ENCODE results near the gene CPB2. TPM values are rescaled to one million over a fixed set of nuclear protein-coding genes. Genes with fewer than 3 reads are reported as not detected.
A peak's percentile ranks its signal among the peaks of the same experiment; 100 is the strongest.

The CPB2 gene
- total RNA-seq, 2 donors from 2014 or later = 0.85 TPM; not detected in 1

DNA sequence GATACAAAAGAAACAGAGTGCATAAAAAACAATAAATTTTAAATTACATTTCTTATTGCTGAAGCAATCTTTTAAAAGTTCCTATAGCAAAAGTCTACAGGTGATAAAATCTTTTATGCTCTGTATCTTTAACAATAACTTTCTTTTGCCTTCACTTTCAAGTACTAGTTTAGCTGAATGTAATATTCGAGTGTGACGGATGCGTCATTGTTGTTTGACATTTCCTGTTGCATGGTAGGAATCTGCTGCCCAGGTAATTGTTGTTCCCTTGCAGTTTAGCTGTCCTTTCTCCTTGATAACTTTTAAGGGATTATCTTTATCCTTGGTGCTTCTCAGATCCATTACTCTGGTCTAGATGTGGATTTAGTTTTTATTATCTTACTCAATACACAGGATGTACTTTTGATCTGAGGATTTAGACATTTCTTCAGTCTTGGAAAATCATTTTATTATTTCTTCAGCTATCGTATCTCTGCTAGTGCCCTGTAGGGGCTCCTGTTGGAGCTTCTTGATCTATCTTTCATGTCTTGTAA is 2.1 kb upstream of the CPB2 start:
- Histone ChIP-seq H3K36me3 (no peaks in the 10 kb centered on the region), H3K4me3 (no peak overlapping the region), H3K4me1 (replicated peaks) (no peaks in the 10 kb centered on the region), H3K9me3 (no peaks in the 10 kb centered on the region), H3K27me3 (replicated peaks; ENCODE audit: insufficient read depth) (no peaks in the 10 kb centered on the region), H3K27ac (no peak overlapping the region)
- TF ChIP-seq POLR2AphosphoS5 (IDR thresholded peaks at IDR 0.05) (no peak), POLR2A (IDR thresholded peaks at IDR 0.05) (no peak)
- TF ChIP-seq, protein P1, sequence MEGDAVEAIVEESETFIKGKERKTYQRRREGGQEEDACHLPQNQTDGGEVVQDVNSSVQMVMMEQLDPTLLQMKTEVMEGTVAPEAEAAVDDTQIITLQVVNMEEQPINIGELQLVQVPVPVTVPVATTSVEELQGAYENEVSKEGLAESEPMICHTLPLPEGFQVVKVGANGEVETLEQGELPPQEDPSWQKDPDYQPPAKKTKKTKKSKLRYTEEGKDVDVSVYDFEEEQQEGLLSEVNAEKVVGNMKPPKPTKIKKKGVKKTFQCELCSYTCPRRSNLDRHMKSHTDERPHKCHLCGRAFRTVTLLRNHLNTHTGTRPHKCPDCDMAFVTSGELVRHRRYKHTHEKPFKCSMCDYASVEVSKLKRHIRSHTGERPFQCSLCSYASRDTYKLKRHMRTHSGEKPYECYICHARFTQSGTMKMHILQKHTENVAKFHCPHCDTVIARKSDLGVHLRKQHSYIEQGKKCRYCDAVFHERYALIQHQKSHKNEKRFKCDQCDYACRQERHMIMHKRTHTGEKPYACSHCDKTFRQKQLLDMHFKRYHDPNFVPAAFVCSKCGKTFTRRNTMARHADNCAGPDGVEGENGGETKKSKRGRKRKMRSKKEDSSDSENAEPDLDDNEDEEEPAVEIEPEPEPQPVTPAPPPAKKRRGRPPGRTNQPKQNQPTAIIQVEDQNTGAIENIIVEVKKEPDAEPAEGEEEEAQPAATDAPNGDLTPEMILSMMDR (IDR thresholded peaks at IDR 0.05) = no peak
- WGBS = 38% methylated on average over 4 of the region's 4 CpGs
- intact Hi-C loops (cut with DNase I) = no loop called here
- no peak for DNase-seq (ENCODE audit: low spot score)

DNA sequence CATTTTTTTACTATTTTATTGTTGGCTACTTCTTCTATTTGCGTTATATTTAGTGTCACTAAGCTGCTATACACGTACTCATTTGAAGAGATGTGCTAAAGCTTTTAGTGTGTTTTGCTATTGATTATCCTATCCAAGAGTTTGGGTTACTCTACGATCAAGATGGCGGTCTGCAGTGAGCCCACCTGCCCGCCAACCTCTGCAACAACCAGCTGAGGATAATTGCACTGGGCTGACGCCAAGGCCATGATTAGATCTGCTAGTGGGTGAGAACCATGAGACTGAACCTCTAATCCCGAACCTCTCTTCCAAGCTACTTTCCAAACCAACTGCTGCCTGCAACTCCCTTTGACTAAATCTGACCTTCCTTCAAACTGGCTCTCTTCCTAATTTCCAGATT is 1.8 kb downstream of the CPB2 start:
- H3K9me3 ChIP-seq = no peaks in the 10 kb centered on the region
- no peaks in the 10 kb centered on the region for H3K4me1 ChIP-seq (replicated peaks)
- TF ChIP-seq POLR2A (IDR thresholded peaks at IDR 0.05) (no peak), POLR2AphosphoS5 (IDR thresholded peaks at IDR 0.05) (no peak)
- TF ChIP-seq, protein P1 (IDR thresholded peaks at IDR 0.05) = no peak
- 94% methylated on average over 7 of the region's 7 CpGs for WGBS
- no peak overlapping the region for H3K4me3 ChIP-seq
- intact Hi-C loops (cut with DNase I) = no loop called here
- H3K27ac ChIP-seq = no peak overlapping the region
- H3K27me3 ChIP-seq (replicated peaks; ENCODE audit: insufficient read depth) = no peaks in the 10 kb centered on the region
- no peaks in the 10 kb centered on the region for H3K36me3 ChIP-seq
- DNase-seq (ENCODE audit: low spot score) = no peak

DNA sequence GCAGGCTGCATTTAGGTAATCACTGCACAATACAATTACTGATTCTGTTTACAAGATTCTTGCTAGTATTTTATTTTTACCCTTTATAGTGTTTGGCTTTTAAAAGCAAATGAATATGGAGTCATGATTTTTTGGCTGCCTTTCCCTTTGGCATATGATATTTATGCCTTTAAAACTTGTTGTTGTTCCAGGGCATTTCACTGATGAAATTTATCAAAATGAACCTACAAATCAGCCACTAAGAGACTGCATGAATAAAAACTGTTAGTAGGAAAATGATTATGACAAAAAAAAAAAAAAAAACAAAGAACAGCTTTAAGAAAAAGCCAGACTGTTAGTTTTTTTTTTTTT is 2.6 kb downstream of the CPB2 start:
- TF ChIP-seq POLR2AphosphoS5 (IDR thresholded peaks at IDR 0.05) = peak; percentile 9
- TF ChIP-seq POLR2A (IDR thresholded peaks at IDR 0.05) = no peak
- no peak for DNase-seq (ENCODE audit: low spot score)
- no peak overlapping the region for H3K4me3 ChIP-seq
- intact Hi-C loops (cut with DNase I) = no loop called here
- no peak overlapping the region for H3K27ac ChIP-seq
- no peaks in the 10 kb centered on the region for H3K9me3 ChIP-seq
- no peaks in the 10 kb centered on the region for H3K27me3 ChIP-seq (replicated peaks; ENCODE audit: insufficient read depth)
- H3K36me3 ChIP-seq = no peaks in the 10 kb centered on the region
- no peaks in the 10 kb centered on the region for H3K4me1 ChIP-seq (replicated peaks)

DNA sequence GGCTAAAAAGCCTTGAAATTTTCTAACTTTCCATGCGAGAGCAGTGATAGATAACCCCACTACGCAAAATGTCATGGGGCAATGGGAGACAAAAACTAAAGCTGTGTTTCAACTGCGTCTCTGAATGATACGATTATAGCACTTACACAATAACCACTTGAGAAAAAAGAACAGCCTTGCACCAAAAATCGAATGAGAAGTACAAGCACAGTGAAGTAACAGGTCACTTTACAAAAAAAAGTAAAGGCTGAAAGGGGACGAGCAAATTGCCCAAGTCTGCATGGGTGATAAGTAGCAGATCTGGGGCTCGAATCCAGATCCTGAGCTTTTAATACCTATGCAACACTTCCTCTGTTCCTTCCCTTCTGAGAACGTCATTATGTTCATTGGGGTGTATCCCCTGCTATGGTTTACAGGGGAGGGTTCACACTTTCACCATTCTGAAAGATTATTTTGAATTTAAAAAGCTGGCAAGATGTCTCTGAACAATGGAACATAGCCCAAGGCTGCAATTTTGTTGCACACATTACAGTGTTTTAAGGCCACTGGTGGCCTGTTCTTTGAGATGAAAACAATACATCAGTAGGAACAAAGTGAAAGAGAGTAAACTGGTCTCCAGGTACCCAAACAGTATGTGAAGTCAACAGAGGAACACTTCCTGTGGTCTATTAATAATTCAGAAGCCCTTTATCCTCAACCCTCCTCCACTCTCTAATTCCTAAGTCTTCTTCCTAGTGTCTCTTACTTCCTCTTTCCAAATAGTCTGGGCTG is 3.2 kb downstream of the CPB2 start:
- H3K9me3 ChIP-seq = no peaks in the 10 kb centered on the region
- H3K4me3 ChIP-seq = no peak overlapping the region
- DNase-seq (ENCODE audit: low spot score) = no peak
- intact Hi-C loops (cut with DNase I) = no loop called here
- no peaks in the 10 kb centered on the region for H3K36me3 ChIP-seq
- H3K27me3 ChIP-seq (replicated peaks; ENCODE audit: insufficient read depth) = no peaks in the 10 kb centered on the region
- TF ChIP-seq POLR2A (IDR thresholded peaks at IDR 0.05) = no peak
- no peak for TF ChIP-seq POLR2AphosphoS5 (IDR thresholded peaks at IDR 0.05)
- TF ChIP-seq, protein P1 (IDR thresholded peaks at IDR 0.05) = no peak
- no peak overlapping the region for H3K27ac ChIP-seq
- no peaks in the 10 kb centered on the region for H3K4me1 ChIP-seq (replicated peaks)
- WGBS = 81% methylated on average over 8 of the region's 8 CpGs

DNA sequence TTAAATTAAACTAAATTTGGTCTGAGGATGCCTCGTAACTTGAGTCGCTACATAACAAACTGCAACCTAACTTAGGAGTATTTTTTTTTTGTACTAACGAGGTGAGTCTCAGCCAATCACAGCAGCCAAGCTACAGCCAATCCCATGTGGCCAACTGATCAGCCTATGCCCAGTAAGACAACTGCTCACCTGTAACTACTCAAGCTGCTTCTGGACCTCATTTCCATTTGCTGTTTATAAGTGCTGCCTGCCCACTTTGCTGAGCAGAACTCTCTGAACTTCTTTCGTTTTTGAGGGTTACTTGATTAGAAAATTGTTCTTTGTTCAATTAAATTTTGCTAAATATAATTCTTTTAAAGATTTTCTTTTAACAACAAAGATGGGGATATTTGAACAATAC is 3.8 kb downstream of the CPB2 start:
- Histone ChIP-seq H3K9me3 (no peaks in the 10 kb centered on the region), H3K4me3 (no peak overlapping the region), H3K4me1 (replicated peaks) (no peaks in the 10 kb centered on the region), H3K36me3 (no peaks in the 10 kb centered on the region), H3K27me3 (replicated peaks; ENCODE audit: insufficient read depth) (no peaks in the 10 kb centered on the region), H3K27ac (no peak overlapping the region)
- WGBS = 89% methylated on average over 4 of the region's 4 CpGs
- TF ChIP-seq, protein P1 (IDR thresholded peaks at IDR 0.05) = no peak
- TF ChIP-seq POLR2AphosphoS5 (IDR thresholded peaks at IDR 0.05) = no peak
- TF ChIP-seq POLR2A (IDR thresholded peaks at IDR 0.05) = no peak
- intact Hi-C loops (cut with DNase I) = no loop called here
- DNase-seq (ENCODE audit: low spot score) = no peak

Measured in prostate gland (tissue), 2 donors.